Measurements from ENCODE around the gene CNTLN. TPM values are rescaled to one million over a fixed set of nuclear protein-coding genes. Genes with fewer than 3 reads are reported as not detected.
"Not testable (repeated sequence)": the region's sequence is repeated elsewhere in the genome, so short reads cannot be mapped to it uniquely, and the experiment has no call there.

The CNTLN gene
- polyA plus RNA-seq, 1 donor, result 14.4 TPM

GRCh38 chr9:17171309-17172094 is 36.7 kb downstream of the CNTLN start:
- DNase-seq, result no peak

GRCh38 chr9:17177496-17177895 is 42.7 kb downstream of the CNTLN start:
- not testable (repeated sequence) for DNase-seq

- no peak for DNase-seq
Observed at GRCh38 chr9:17185481-17186029, 50.7 kb downstream of the CNTLN start.

- DNase-seq, result no peak
Observed at GRCh38 chr9:17191082-17191481, 56.2 kb downstream of the CNTLN start.

- DNase-seq, result no peak
Observed at GRCh38 chr9:17204611-17205152, 69.8 kb downstream of the CNTLN start.

GRCh38 chr9:17216011-17216410 is 81.2 kb downstream of the CNTLN start:
- no peak for DNase-seq

- no peak for DNase-seq
Observed at GRCh38 chr9:17216646-17217045, 81.8 kb downstream of the CNTLN start.

- no peak for DNase-seq
Observed at GRCh38 chr9:17217272-17217671, 82.4 kb downstream of the CNTLN start.

GRCh38 chr9:17219261-17219660 is 84.4 kb downstream of the CNTLN start:
- no peak for DNase-seq

GRCh38 chr9:17222932-17223331 is 88.1 kb downstream of the CNTLN start:
- DNase-seq, result no peak

- no peak for DNase-seq
Observed at GRCh38 chr9:17225407-17225806, 90.6 kb downstream of the CNTLN start.

- DNase-seq, result no peak
Observed at GRCh38 chr9:17229945-17230560, 95.2 kb downstream of the CNTLN start.

GRCh38 chr9:17230646-17231045 is 95.8 kb downstream of the CNTLN start:
- no peak for DNase-seq

GRCh38 chr9:17236147-17236546 is 101.3 kb downstream of the CNTLN start:
- DNase-seq, result no peak

- no peak for DNase-seq
Observed at GRCh38 chr9:17246770-17247169, 111.9 kb downstream of the CNTLN start.

GRCh38 chr9:17251100-17251499 is 116.3 kb downstream of the CNTLN start:
- DNase-seq, result no peak

- not testable (repeated sequence) for DNase-seq
Observed at GRCh38 chr9:17268531-17269188, 133.8 kb downstream of the CNTLN start.

GRCh38 chr9:17269799-17270198 is 135.0 kb downstream of the CNTLN start:
- no peak for DNase-seq

GRCh38 chr9:17272536-17272935 is 137.7 kb downstream of the CNTLN start:
- DNase-seq, result no peak

GRCh38 chr9:17280350-17281012 is 145.6 kb downstream of the CNTLN start:
- DNase-seq, result no peak

- not testable (repeated sequence) for DNase-seq
Observed at GRCh38 chr9:17290673-17291072, 155.8 kb downstream of the CNTLN start.

- DNase-seq, result no peak
Observed at GRCh38 chr9:17291766-17292165, 156.9 kb downstream of the CNTLN start.

All from left kidney (tissue), 2 donors.